Natural killer cell (primary cell): ENCODE results near the gene ARHGEF26. TPM values are rescaled to one million over a fixed set of nuclear protein-coding genes. Genes with fewer than 3 reads are reported as not detected.

Experiments used
- ATAC-seq, 3 donors: fragments of 150-1000 bp in 2 of 3; fragments of 200-7000 bp in 1 of 3; cut with Tn5 transposase; 1 replicate in 1 of 3; 2 replicates in 2 of 3; pipeline ENCODE4 v1.10.0; 2021; ENCODE audit warnings: mild to moderate bottlenecking in 2 of 3, moderate library complexity in 2 of 3
- DNase-seq, 2 donors: peaks; one replicate each; pipeline versions ENCODE4 v3.0.0 to v3.0.0-alpha.2; 2013 to 2021; ENCODE audit warnings: mixed read lengths in 1 of 2
- H3K27ac ChIP-seq: one replicate; pipeline ENCODE4 v1.5.1; 2013; ENCODE audit warnings: mild to moderate bottlenecking, low read length
- H3K27me3 ChIP-seq: one replicate; pipeline ENCODE4 v1.6.1; 2013; ENCODE audit warnings: low read length; ENCODE audit not compliant: control insufficient read depth, insufficient read depth
- H3K36me3 ChIP-seq: one replicate; pipeline ENCODE4 v1.6.1; 2013; ENCODE audit warnings: low read length; ENCODE audit not compliant: control insufficient read depth, insufficient read depth
- H3K4me1 ChIP-seq: one replicate; pipeline ENCODE4 v1.6.1; 2013; ENCODE audit warnings: low read length; ENCODE audit not compliant: control insufficient read depth, insufficient read depth
- H3K4me3 ChIP-seq: one replicate; pipeline ENCODE4 v1.5.1; 2013; ENCODE audit warnings: low read length
- H3K9me3 ChIP-seq: one replicate; pipeline ENCODE4 v1.6.1; 2013; ENCODE audit warnings: low read length; ENCODE audit not compliant: control insufficient read depth, insufficient read depth
- H3K27ac Mint-ChIP-seq, 2 donors: one replicate each; pipeline ENCODE4 v1.8.0; 2022; ENCODE audit warnings: mild to moderate bottlenecking in 2 of 2, mixed read lengths in 2 of 2, moderate library complexity in 1 of 2
- H3K27me3 Mint-ChIP-seq, 2 donors: one replicate each; pipeline ENCODE4 v1.8.0; 2022; ENCODE audit warnings: low read depth in 2 of 2, mixed read lengths in 2 of 2
- H3K36me3 Mint-ChIP-seq: one replicate; pipeline ENCODE4 v1.8.0; 2022; ENCODE audit warnings: mixed read lengths
- H3K4me1 Mint-ChIP-seq, 2 donors: one replicate each; pipeline ENCODE4 v1.8.0; 2022; ENCODE audit warnings: mixed read lengths in 2 of 2
- H3K4me3 Mint-ChIP-seq: one replicate; pipeline ENCODE4 v1.8.0; 2022; ENCODE audit warnings: mild to moderate bottlenecking, moderate library complexity, mixed read lengths
- H3K9me3 Mint-ChIP-seq, 2 donors: one replicate each; pipeline ENCODE4 v1.8.0; 2022; ENCODE audit warnings: mixed read lengths in 2 of 2
- WGBS: methylation state at CpG from one replicate; pipeline ENCODE4 v1.1.7; 2013; ENCODE audit warnings: missing lambda C conversion rate; ENCODE audit not compliant: insufficient coverage; 5-methylcytosine and 5-hydroxymethylcytosine counted together
- intact Hi-C: fragments of 100-400 bp; cut with micrococcal nuclease; formaldehyde crosslinking; loops from one replicate; pipeline ENCODE4 v1.14.2; 2022
- total RNA-seq, 4 donors: library from RNA; stranded (reverse); fragments of 120-200 nt in 1 of 4; gene quantifications; one replicate each; pipeline versions ENCODE4 v1.2.3 to v1.2.4, GENCODE V29; 2013 to 2022
- TF ChIP-seq, protein P1 (sequence below): fragments of 200-600 bp; IDR thresholded peaks from one replicate; pipeline ENCODE4 v1.8.0; 2022; ENCODE audit warnings: antibody characterized with exemption

Gene ARHGEF26
- total RNA-seq, 3 donors from 2014 or later (not counting 1 experiment from before 2014, with no cell fraction given) = 0.20 TPM; not detected in 2

DNA sequence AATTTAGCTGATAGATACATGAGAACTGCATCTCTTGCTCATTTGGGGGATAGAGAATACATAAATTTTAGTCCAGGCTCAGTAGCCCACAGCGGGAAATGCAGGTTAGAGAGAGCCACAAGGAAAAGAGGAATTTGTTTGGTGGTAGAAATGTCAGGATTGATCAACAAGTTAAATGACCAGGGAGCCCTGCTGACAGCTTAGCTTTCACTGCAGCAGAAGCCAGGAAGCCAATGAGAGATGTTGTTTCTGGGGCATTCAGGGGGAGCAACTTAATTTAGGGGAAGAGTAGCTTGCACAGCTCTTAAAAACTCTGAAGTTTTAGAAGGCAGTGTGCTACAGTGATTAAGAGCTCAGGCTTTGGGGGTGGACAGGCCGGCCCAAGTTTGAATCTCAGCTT is 22.7 kb downstream of the ARHGEF26 start:
- H3K4me1 Mint-ChIP-seq = no peaks in the 10 kb centered on the region
- WGBS = 90% methylated on average over 2 of the region's 2 CpGs
- intact Hi-C loops = no loop called here
- H3K36me3 Mint-ChIP-seq = no peaks in the 10 kb centered on the region
- no peaks in the 10 kb centered on the region for H3K9me3 Mint-ChIP-seq
- H3K27ac Mint-ChIP-seq = no peak overlapping the region
- TF ChIP-seq, protein P1, sequence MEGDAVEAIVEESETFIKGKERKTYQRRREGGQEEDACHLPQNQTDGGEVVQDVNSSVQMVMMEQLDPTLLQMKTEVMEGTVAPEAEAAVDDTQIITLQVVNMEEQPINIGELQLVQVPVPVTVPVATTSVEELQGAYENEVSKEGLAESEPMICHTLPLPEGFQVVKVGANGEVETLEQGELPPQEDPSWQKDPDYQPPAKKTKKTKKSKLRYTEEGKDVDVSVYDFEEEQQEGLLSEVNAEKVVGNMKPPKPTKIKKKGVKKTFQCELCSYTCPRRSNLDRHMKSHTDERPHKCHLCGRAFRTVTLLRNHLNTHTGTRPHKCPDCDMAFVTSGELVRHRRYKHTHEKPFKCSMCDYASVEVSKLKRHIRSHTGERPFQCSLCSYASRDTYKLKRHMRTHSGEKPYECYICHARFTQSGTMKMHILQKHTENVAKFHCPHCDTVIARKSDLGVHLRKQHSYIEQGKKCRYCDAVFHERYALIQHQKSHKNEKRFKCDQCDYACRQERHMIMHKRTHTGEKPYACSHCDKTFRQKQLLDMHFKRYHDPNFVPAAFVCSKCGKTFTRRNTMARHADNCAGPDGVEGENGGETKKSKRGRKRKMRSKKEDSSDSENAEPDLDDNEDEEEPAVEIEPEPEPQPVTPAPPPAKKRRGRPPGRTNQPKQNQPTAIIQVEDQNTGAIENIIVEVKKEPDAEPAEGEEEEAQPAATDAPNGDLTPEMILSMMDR = no peak
- no peak for DNase-seq
- H3K27me3 Mint-ChIP-seq = peaks cover 4 to 5% of the 10 kb centered on the region in 2 donors
- Histone ChIP-seq H3K27me3 (no peaks in the 10 kb centered on the region), H3K27ac (no peak overlapping the region), H3K36me3 (no peaks in the 10 kb centered on the region), H3K9me3 (no peaks in the 10 kb centered on the region), H3K4me1 (no peaks in the 10 kb centered on the region), H3K4me3 (no peak overlapping the region)
- H3K4me3 Mint-ChIP-seq = no peak overlapping the region
- ATAC-seq = no peak

DNA sequence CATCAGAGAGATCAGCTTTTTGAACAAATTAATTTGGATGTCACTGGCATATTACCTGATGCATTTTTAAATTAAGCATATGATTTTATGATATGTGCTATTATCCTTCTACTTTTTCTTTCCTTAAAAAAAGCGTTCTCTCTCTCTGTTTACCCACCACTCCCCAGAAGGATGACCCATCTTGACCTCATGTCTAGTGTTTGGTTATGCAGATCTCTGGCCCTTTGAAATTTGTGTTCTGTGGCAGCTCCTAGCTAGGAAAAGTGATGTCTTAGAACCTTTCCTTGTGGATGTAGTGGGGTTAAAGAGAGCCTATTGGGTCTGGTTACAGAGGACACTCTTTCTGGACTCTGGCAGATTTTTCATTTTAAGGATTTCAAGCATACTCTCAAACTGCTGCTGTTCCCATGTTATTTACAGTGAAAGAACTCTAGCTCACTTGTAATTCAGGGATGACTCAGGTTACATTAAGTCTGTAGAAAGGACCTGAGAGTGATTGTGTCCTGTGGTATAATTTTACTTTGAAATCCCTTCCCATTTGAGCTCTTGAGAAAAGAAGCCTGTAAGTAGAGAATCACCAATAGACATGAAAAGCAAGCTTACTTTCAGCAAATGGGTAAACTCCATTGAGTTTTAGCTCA is 23.8 kb downstream of the ARHGEF26 start:
- Histone ChIP-seq H3K9me3 (no peaks in the 10 kb centered on the region), H3K27ac (no peak overlapping the region), H3K4me3 (no peak overlapping the region), H3K4me1 (no peaks in the 10 kb centered on the region), H3K36me3 (no peaks in the 10 kb centered on the region), H3K27me3 (no peaks in the 10 kb centered on the region)
- intact Hi-C loops = no loop called here
- ATAC-seq (no peak), DNase-seq (no peak)
- Mint-ChIP-seq H3K27ac (no peak overlapping the region), H3K27me3 (peaks cover 0 to 4% of the 10 kb centered on the region in 2 donors), H3K4me1 (no peaks in the 10 kb centered on the region), H3K4me3 (no peak overlapping the region), H3K9me3 (no peaks in the 10 kb centered on the region), H3K36me3 (no peaks in the 10 kb centered on the region)
- WGBS = no CpG with 5 or more reads among the region's 1 CpG
- TF ChIP-seq, protein P1 = no peak

DNA sequence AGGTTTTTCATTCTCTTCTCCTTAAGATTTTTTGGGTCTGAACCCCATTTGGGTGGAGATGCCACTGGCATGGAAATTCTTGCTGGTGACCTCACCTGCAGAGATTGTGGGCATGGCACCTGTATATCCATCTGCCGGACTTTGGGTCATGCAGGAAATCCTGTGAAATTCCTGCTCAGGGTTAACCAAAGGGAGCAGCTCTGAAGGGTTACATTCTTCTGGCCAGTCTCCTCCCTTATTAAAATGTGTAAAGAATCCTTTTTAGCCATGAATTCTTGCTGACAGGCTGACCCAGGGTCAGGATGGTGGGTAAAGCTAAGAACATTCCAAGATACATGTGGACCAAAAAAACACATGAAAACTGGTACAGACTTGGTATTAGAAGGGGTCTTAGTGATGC is 27.4 kb downstream of the ARHGEF26 start:
- intact Hi-C loops = no loop called here
- peaks cover 3 to 8% of the 10 kb centered on the region in 2 donors for H3K27me3 Mint-ChIP-seq
- 100% methylated on average over 1 of the region's 1 CpG for WGBS
- Histone ChIP-seq H3K4me1 (no peaks in the 10 kb centered on the region), H3K9me3 (no peaks in the 10 kb centered on the region), H3K27me3 (no peaks in the 10 kb centered on the region), H3K27ac (no peak overlapping the region), H3K4me3 (no peak overlapping the region), H3K36me3 (no peaks in the 10 kb centered on the region)
- DNase-seq (no peak), ATAC-seq (no peak)
- TF ChIP-seq, protein P1 = no peak
- no peaks in the 10 kb centered on the region for H3K36me3 Mint-ChIP-seq
- no peaks in the 10 kb centered on the region for H3K4me1 Mint-ChIP-seq
- H3K4me3 Mint-ChIP-seq = no peak overlapping the region
- H3K27ac Mint-ChIP-seq = no peak overlapping the region
- H3K9me3 Mint-ChIP-seq = no peaks in the 10 kb centered on the region

DNA sequence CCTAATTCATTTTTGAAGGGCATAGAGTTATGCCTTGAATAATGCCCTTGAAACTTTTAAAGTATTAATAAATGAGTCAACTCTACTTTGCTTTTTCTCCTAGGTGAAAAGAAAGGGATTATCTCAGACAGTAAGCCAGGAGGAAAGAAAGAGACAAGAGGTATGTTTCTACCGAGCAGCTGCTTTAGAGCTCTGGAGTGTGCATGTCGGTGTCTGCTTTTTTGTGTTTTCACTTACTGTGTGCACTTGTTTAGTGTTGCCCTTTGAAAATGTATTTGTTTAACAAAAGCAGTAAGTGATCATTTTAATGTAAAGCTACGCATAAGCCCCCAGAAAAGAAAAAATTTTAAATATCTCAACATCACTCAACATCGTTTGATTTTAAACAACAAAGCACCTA is 28.1 kb downstream of the ARHGEF26 start:
- ATAC-seq (no peak), DNase-seq (no peak)
- H3K27ac ChIP-seq = no peak overlapping the region
- no peaks in the 10 kb centered on the region for H3K4me1 Mint-ChIP-seq
- H3K36me3 Mint-ChIP-seq = no peaks in the 10 kb centered on the region
- TF ChIP-seq, protein P1 = no peak
- intact Hi-C loops = no loop called here
- H3K9me3 ChIP-seq = no peaks in the 10 kb centered on the region
- no peaks in the 10 kb centered on the region for H3K36me3 ChIP-seq
- H3K4me1 ChIP-seq = no peaks in the 10 kb centered on the region
- 91% methylated on average over 2 of the region's 4 CpGs for WGBS
- H3K4me3 Mint-ChIP-seq = no peak overlapping the region
- no peaks in the 10 kb centered on the region for H3K9me3 Mint-ChIP-seq
- peaks cover 0 to 8% of the 10 kb centered on the region in 2 donors for H3K27me3 Mint-ChIP-seq
- no peak overlapping the region for H3K27ac Mint-ChIP-seq
- no peaks in the 10 kb centered on the region for H3K27me3 ChIP-seq
- no peak overlapping the region for H3K4me3 ChIP-seq
